ENCODE measurements around the gene AHNAK.

AHNAK gene

DNA sequence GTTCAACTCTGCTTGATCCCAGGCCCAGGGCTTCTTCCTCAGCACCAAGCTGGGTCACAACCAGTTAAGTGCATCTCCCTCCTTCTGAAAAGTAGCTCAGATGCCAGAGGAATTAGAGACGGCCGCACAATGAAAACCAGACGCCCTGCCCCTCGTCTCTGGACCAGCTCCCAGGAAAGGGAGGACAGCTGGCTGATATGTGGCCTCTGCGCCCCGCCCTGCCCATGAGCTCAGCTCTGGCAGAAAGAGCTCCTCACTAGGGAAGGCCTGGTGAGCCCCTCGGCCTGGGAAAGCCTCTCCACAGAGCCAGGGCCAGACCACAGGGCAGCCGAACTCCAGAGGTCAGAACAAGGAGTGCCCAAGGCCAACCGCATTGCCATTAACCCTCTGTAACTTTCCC is 145.8 kb downstream of the AHNAK start:
- no peak overlapping the region for H3K4me3 ChIP-seq (ENCODE audit: low read depth, low read length)
- in situ Hi-C loops (cut with HindIII; ENCODE audit: low pct_ligation_motif_present, low sequenced_read_pairs) = no loop called here
- no peak overlapping the region for H3K27ac ChIP-seq
- TF ChIP-seq, protein P1, sequence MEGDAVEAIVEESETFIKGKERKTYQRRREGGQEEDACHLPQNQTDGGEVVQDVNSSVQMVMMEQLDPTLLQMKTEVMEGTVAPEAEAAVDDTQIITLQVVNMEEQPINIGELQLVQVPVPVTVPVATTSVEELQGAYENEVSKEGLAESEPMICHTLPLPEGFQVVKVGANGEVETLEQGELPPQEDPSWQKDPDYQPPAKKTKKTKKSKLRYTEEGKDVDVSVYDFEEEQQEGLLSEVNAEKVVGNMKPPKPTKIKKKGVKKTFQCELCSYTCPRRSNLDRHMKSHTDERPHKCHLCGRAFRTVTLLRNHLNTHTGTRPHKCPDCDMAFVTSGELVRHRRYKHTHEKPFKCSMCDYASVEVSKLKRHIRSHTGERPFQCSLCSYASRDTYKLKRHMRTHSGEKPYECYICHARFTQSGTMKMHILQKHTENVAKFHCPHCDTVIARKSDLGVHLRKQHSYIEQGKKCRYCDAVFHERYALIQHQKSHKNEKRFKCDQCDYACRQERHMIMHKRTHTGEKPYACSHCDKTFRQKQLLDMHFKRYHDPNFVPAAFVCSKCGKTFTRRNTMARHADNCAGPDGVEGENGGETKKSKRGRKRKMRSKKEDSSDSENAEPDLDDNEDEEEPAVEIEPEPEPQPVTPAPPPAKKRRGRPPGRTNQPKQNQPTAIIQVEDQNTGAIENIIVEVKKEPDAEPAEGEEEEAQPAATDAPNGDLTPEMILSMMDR (IDR thresholded peaks at IDR 0.05; ENCODE audit: low read depth, low read length, missing control alignments) = no peak
- no peaks in the 10 kb centered on the region for H3K27me3 ChIP-seq (replicated peaks)
- H3K36me3 ChIP-seq (replicated peaks) = no peaks in the 10 kb centered on the region
- DNase-seq = peak; percentile 29

DNA sequence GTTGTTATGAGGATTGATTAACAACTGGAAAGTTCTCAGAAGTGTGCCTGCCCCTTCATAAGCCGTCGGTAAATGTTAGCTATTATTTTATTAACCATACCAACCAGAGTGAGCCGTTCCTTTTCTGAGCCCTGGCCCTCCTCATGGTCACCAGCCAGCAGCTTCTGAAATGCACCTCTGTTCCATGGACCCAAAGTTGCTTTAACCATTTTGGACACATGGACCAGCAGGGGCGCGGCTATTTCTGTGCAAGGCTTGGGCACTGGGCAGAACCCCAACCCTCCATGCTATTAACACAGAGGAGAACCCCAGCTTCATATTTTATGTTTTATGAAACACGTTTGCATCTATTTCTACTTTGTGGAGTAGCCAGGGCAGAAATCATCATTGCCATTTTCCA is 146.3 kb downstream of the AHNAK start:
- Histone ChIP-seq H3K36me3 (replicated peaks) (no peaks in the 10 kb centered on the region), H3K27me3 (replicated peaks) (no peaks in the 10 kb centered on the region), H3K27ac (no peak overlapping the region), H3K4me3 (ENCODE audit: low read depth, low read length) (no peak overlapping the region)
- DNase-seq = no peak
- in situ Hi-C loops (cut with HindIII; ENCODE audit: low pct_ligation_motif_present, low sequenced_read_pairs) = no loop called here
- TF ChIP-seq, protein P1 (IDR thresholded peaks at IDR 0.05; ENCODE audit: low read depth, low read length, missing control alignments) = no peak

DNA sequence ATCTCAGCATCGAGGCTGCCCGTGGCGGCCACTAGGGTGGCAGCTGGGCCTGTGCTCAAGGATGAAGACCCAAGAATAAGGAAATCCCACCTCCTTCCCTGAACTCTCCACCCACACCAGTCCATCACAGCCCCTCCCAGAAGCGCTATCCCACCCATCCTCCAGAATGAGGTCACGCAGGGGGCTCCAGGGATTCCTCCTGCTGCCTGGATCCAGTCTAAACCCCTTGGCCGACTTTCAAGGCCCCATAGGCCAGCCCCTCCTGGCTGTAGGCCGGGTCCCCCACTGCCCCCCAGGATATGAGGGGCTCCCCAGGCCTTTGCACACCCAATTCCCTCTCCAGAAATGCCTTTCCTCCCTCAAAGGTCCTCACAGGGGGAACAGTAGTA is 146.7 kb downstream of the AHNAK start:
- in situ Hi-C loops (cut with HindIII; ENCODE audit: low pct_ligation_motif_present, low sequenced_read_pairs) = loop anchor here (25.0 kb wide), 1 partner anchor 162 kb away; the partner anchor contains the start of gene EEF1G
- H3K27ac ChIP-seq = no peak overlapping the region
- no peaks in the 10 kb centered on the region for H3K27me3 ChIP-seq (replicated peaks)
- TF ChIP-seq, protein P1 (IDR thresholded peaks at IDR 0.05; ENCODE audit: low read depth, low read length, missing control alignments) = no peak
- H3K36me3 ChIP-seq (replicated peaks) = no peaks in the 10 kb centered on the region
- H3K4me3 ChIP-seq (ENCODE audit: low read depth, low read length) = no peak overlapping the region
- no peak for DNase-seq

DNA sequence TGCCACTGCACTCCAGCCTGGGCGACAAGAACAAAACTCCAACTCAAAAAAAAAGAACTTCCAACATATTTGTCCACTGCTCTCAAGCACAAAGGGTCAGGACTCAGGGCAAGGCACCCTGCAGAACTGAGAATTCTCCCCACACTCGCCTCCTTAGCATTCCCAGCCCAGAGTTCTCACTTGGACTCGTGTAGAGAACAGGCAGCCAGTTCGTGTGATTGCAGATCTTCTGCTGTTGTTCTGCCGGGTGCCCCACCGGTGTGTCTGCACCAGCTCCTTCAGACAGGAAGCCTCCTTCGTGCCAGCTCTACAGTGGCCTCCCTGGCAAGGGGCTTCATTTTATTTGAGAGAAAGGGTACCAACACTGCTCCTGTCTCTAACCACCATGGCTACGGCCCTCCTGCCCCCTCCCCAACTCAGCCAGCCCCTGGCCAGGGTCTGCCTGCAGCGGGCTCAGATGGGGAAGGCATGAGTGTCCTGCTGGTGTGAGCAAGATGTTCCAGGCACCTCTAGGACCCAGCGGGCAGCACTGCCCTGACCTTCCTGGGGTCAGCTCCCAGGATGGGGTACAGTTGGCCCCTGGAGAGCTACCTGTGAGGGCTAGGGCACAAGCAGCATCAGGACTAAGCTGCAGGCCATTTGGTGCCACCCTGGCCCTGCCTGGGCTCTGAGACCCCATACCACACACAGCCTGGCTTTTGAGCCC is 147.3 kb downstream of the AHNAK start:
- Histone ChIP-seq H3K4me3 (ENCODE audit: low read depth, low read length) (no peak overlapping the region), H3K36me3 (replicated peaks) (no peaks in the 10 kb centered on the region), H3K27ac (no peak overlapping the region), H3K27me3 (replicated peaks) (no peaks in the 10 kb centered on the region)
- in situ Hi-C loops (cut with HindIII; ENCODE audit: low pct_ligation_motif_present, low sequenced_read_pairs) = loop anchor here (25.0 kb wide), 1 partner anchor 163 kb away; the partner anchor contains the start of gene EEF1G
- TF ChIP-seq, protein P1 (IDR thresholded peaks at IDR 0.05; ENCODE audit: low read depth, low read length, missing control alignments) = no peak
- no peak for DNase-seq

DNA sequence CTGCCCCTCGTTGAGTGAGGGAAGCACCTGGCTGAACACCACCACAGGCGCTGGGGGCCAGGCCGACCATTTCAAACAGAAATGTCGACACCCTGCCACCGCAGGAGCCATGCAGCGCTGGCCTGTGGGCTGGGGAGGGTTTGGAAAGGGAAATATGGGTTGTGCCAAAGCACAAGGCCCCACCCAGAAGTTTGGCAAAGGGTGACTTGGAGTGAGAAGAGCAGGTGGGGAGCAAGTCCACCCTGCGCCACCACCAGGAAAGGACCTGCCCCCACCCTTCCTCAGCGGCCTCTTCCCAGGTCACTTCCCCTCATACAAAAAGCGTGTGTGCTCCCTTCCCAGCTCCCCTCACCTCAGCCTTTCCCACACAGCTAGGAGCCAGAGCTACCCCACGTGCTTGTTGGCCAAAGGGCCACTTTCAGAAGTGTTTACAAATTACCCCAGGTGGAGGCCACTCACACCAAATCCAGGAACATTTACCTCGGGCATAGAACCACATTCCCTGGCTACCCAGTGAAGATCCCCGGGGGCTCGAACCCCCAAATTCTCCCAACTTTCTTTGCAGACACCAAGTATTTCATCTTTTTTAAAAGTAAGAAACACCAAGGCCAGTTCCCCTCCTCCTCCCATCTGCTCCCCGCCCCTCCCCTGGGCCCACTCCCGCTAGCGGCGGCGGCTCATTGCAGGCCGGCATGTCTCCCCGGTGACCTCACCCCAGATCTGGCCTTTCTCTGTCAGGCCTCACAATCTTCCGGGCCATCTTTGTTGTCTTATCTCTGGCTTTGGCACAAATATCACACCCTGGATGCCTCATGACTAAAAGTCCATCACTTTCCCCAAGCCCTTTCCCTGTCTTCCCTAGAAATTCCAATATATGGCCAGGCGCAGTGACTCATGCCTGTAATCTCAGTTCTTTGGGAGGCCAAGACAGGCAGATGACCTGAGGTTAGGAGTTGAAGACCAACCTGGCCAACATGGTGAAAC is 148.3 kb downstream of the AHNAK start:
- TF ChIP-seq, protein P1 (IDR thresholded peaks at IDR 0.05; ENCODE audit: low read depth, low read length, missing control alignments) = no peak
- in situ Hi-C loops (cut with HindIII; ENCODE audit: low pct_ligation_motif_present, low sequenced_read_pairs) = loop anchor here (25.0 kb wide), 1 partner anchor 164 kb away; the partner anchor contains the start of gene EEF1G
- DNase-seq = peak; percentile 17
- no peaks in the 10 kb centered on the region for H3K27me3 ChIP-seq (replicated peaks)
- H3K4me3 ChIP-seq (ENCODE audit: low read depth, low read length) = no peak overlapping the region
- H3K27ac ChIP-seq = no peak overlapping the region
- no peaks in the 10 kb centered on the region for H3K36me3 ChIP-seq (replicated peaks)
